ENCODE data around the gene ITPRIPL2. TPM values are rescaled to one million over a fixed set of nuclear protein-coding genes. Genes with fewer than 3 reads are reported as not detected.

ITPRIPL2 gene
- total and polyA plus RNA-seq, 11 donors = 3.1 to 43.2 (median 14.1) TPM

DNA sequence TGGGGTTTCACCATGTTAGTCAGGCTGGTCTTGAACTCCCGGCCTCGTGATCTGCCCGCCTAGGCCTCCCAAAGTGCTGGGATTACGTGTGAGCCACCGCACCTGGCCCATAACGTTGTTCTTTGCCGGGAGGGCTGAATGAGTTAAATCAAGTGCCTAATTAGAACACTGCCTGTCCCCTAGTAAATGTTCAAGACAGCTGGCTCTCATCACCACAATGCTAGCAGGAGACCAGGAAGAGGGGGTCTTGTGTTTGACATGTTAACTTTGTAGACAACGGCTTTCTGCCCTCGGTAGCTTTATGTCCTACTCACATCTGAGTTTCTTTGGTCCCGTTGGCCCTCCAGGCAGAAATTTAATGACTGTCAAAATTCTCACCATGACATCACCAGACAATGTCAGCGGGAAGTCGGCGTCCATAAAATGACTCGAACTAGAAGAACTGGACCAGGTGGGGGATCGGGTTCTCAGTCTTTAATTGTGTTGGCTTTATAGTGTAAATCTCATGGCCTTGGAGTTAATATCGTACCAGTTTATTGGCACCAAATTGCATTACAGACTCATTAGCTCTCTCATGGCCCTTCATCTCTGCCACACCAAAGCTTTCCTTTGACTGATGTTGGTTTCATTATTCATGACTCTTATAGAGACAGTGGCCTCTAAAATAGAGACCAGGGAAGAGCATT, 11.4 kb upstream of the ITPRIPL2 start:
- intact Hi-C loops (cut with DNase I) = no loop called here
- H3K36me3 ChIP-seq = no peaks in the 10 kb centered on the region
- TF ChIP-seq POLR2A (IDR thresholded peaks at IDR 0.05) = no peak
- TF ChIP-seq, protein P1, sequence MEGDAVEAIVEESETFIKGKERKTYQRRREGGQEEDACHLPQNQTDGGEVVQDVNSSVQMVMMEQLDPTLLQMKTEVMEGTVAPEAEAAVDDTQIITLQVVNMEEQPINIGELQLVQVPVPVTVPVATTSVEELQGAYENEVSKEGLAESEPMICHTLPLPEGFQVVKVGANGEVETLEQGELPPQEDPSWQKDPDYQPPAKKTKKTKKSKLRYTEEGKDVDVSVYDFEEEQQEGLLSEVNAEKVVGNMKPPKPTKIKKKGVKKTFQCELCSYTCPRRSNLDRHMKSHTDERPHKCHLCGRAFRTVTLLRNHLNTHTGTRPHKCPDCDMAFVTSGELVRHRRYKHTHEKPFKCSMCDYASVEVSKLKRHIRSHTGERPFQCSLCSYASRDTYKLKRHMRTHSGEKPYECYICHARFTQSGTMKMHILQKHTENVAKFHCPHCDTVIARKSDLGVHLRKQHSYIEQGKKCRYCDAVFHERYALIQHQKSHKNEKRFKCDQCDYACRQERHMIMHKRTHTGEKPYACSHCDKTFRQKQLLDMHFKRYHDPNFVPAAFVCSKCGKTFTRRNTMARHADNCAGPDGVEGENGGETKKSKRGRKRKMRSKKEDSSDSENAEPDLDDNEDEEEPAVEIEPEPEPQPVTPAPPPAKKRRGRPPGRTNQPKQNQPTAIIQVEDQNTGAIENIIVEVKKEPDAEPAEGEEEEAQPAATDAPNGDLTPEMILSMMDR (IDR thresholded peaks at IDR 0.05) = no peak

DNA sequence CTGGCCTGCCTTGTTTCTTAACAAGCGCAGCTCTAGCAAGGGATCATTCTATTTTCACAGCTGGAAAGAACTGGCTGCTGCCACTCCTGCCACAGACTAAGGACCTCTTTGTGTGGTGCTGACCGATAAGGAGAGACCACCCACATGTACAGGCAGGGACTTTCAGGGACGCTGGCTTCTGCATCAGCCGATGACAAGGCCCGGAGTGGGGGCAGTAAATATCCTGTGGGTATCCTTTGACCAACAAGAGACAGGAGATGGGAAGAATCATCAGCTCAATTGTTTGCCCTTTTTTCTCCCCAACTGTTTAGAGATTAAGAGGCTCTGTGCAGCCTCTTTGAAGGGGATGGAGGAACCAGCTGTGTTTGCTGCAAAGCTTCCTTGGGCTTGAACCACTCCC, 9.2 kb upstream of the ITPRIPL2 start:
- no peak overlapping the region for H3K4me3 ChIP-seq
- no peak for DNase-seq
- H3K9me3 ChIP-seq = peaks cover 0 to 6% (median 0%) of the 10 kb centered on the region in 12 donors
- no peak for TF ChIP-seq POLR2A (IDR thresholded peaks at IDR 0.05)
- TF ChIP-seq, protein P1 (IDR thresholded peaks at IDR 0.05) = no peak
- H3K27ac ChIP-seq = no peak overlapping the region
- H3K27me3 ChIP-seq = no peaks in the 10 kb centered on the region
- H3K4me1 ChIP-seq = peaks cover 0 to 16% (median 0%) of the 10 kb centered on the region in 12 donors
- intact Hi-C loops (cut with DNase I) = no loop called here
- ATAC-seq = no peak
- no peaks in the 10 kb centered on the region for H3K36me3 ChIP-seq
- WGBS, 4 donors = 57 to 70% (median 65%) methylated on average over 5 of the region's 5 CpGs

More for the DNA sequence above, 11.4 kb upstream of the ITPRIPL2 start:
- peaks cover 0 to 10% (median 0%) of the 10 kb centered on the region in 12 donors for H3K9me3 ChIP-seq
- H3K4me1 ChIP-seq = peaks cover 0 to 14% (median 0%) of the 10 kb centered on the region in 12 donors
- no peaks in the 10 kb centered on the region for H3K27me3 ChIP-seq
- H3K4me3 ChIP-seq = no peak overlapping the region
- no peak for DNase-seq
- no peak for ATAC-seq
- 73 to 80% (median 77%) methylated on average over 16 of the region's 16 CpGs for WGBS, 4 donors
- no peak overlapping the region for H3K27ac ChIP-seq

DNA sequence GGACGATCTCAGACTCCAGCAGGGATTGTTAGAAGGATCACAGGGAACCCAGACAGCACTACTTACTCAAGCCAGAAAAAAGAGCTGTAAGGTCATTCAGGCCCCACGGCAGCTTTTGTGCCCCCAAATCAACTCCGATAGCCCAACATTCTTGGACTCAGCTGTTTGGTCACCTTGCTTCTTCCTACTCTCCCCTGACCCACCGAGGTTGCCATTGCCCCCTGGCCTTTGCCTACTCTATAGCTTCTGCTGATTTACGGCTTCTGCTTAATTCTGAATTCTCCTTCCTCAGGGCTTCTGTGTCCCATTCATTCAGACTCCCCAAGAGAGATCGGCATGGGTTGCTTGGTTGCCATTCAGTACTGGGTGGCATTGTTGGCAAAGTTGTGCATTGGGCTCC, 8.6 kb upstream of the ITPRIPL2 start:
- TF ChIP-seq, protein P1 (IDR thresholded peaks at IDR 0.05) = no peak
- no peak for TF ChIP-seq POLR2A (IDR thresholded peaks at IDR 0.05)
- H3K36me3 ChIP-seq = no peaks in the 10 kb centered on the region
- ATAC-seq = no peak
- H3K27me3 ChIP-seq = no peaks in the 10 kb centered on the region
- peaks cover 0 to 16% (median 0%) of the 10 kb centered on the region in 12 donors for H3K4me1 ChIP-seq
- no peak overlapping the region for H3K27ac ChIP-seq
- intact Hi-C loops (cut with DNase I) = no loop called here
- no peak for DNase-seq
- 89 to 94% (median 92%) methylated on average over 6 of the region's 6 CpGs for WGBS, 4 donors
- H3K9me3 ChIP-seq = peaks cover 0 to 2% (median 0%) of the 10 kb centered on the region in 12 donors
- H3K4me3 ChIP-seq = no peak overlapping the region

DNA sequence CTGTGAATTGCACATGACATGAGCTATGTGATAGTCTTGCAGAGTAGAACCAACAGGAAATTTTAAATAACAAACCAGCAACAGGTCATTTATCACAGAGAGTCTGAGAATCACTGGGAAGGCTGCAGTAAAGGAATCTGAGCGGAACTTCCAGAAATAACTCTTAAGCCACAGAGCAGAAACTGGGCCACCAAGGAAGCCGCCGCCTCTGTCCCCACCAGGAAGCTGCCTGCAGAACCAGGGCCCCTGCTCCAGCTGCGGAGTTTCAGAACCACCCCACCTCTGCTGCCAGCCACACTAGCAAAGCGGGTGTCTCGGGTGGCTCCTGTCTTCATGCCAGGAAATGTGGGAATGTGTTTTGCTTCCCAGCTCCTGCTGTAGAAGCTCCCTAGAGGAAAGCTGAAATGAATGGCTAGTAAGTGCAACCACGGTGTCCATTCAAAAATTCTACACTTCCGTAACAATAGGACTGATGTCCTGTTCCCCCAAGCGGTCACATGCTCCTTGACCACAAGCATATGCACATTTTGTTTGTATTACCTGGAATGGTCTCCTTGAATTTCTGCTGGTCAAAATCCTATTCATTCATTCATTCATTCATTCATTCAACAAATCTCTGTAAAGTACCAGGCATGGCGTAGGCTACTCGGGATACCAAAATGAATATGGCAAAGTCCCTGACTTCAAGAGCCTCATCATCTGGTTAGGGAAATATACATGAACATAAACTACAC, 7.7 kb upstream of the ITPRIPL2 start:
- TF ChIP-seq POLR2A (IDR thresholded peaks at IDR 0.05) = no peak
- TF ChIP-seq, protein P1 (IDR thresholded peaks at IDR 0.05) = no peak
- H3K36me3 ChIP-seq = no peaks in the 10 kb centered on the region
- no peaks in the 10 kb centered on the region for H3K27me3 ChIP-seq
- peak in 1 of 5 donors; percentile 35 for DNase-seq
- intact Hi-C loops (cut with DNase I) = no loop called here
- H3K4me3 ChIP-seq = no peak overlapping the region
- H3K9me3 ChIP-seq = no peaks in the 10 kb centered on the region
- ATAC-seq = no peak
- peaks cover 0 to 16% (median 0%) of the 10 kb centered on the region in 12 donors for H3K4me1 ChIP-seq
- 47 to 65% (median 57%) methylated on average over 10 to 11 of the region's 11 CpGs for WGBS, 4 donors
- no peak overlapping the region for H3K27ac ChIP-seq
